HG02759 (cell line): ENCODE measurements around the gene TIPIN.
"Not testable (repeated sequence)": the region's sequence is repeated elsewhere in the genome, so short reads cannot be mapped to it uniquely, and the experiment has no call there.

ENCODE experiments used
- ATAC-seq: cut with Tn5 transposase; IDR thresholded peaks from one replicate; pipeline ENCODE4 v1.9.1; 2021; ENCODE audit warnings: mild to moderate bottlenecking, moderate library complexity; ENCODE audit not compliant: unreplicated experiment

The TIPIN gene

GRCh38 chr15:66356359-66357236 lies at the start of gene TIPIN:
Gene TIPIN, minus strand, starts transcription at chr15:66356685. Its CDS starts 3,738 bp downstream, at chr15:66352947.
- ATAC-seq: peak; percentile 96

- no peak for ATAC-seq
Measured at GRCh38 chr15:66405615-66406014, 49.1 kb upstream of the TIPIN start.

GRCh38 chr15:66405007-66405406 lies 48.5 kb upstream of the TIPIN start:
- no peak for ATAC-seq

GRCh38 chr15:66404532-66404931 lies 48.0 kb upstream of the TIPIN start:
- ATAC-seq: no peak

GRCh38 chr15:66404122-66404521 lies 47.6 kb upstream of the TIPIN start:
- no peak for ATAC-seq

- no peak for ATAC-seq
Measured at GRCh38 chr15:66403323-66403722, 46.8 kb upstream of the TIPIN start.

GRCh38 chr15:66402761-66403284 lies 46.3 kb upstream of the TIPIN start:
- no peak for ATAC-seq

GRCh38 chr15:66401130-66402021 lies 44.9 kb upstream of the TIPIN start:
- ATAC-seq: no peak

- no peak for ATAC-seq
Measured at GRCh38 chr15:66400351-66400774, 43.9 kb upstream of the TIPIN start.

GRCh38 chr15:66399276-66399675 lies 42.8 kb upstream of the TIPIN start:
- ATAC-seq: no peak

GRCh38 chr15:66394915-66395314 lies 38.4 kb upstream of the TIPIN start:
- no peak for ATAC-seq

- ATAC-seq: no peak
Measured at GRCh38 chr15:66394472-66394871, 38.0 kb upstream of the TIPIN start.

- ATAC-seq: not testable (repeated sequence)
Measured at GRCh38 chr15:66393037-66393436, 36.6 kb upstream of the TIPIN start.

- no peak for ATAC-seq
Measured at GRCh38 chr15:66390678-66391077, 34.2 kb upstream of the TIPIN start.

GRCh38 chr15:66389859-66390381 lies 33.4 kb upstream of the TIPIN start:
- no peak for ATAC-seq

GRCh38 chr15:66389098-66389858 lies 32.8 kb upstream of the TIPIN start:
- no peak for ATAC-seq

GRCh38 chr15:66388576-66388975 lies 32.1 kb upstream of the TIPIN start:
- no peak for ATAC-seq

GRCh38 chr15:66388043-66388363 lies 31.5 kb upstream of the TIPIN start:
- ATAC-seq: no peak

- peak; percentile 30 for ATAC-seq
Measured at GRCh38 chr15:66387163-66388042, 30.9 kb upstream of the TIPIN start.
